Measurements from ENCODE around the gene TUBB3. TPM values are rescaled to one million over a fixed set of nuclear protein-coding genes. Genes with fewer than 3 reads are reported as not detected.

The TUBB3 gene
- total RNA-seq, 1 experiment from 2014 or later, result 47.0 TPM

Other genes starting within 250 kb of the TUBB3 start
- gene CDK10, start 236.7 kb upstream of the TUBB3 start, total RNA-seq (2014; rRNA removed; shearing (Covaris generic)), result 29.0 and 35.1 TPM in 2 replicates
- 6.0 and 7.2 TPM in 2 replicates for gene SPATA2L, start 221.6 kb upstream of the TUBB3 start, total RNA-seq (2014; rRNA removed; shearing (Covaris generic))
- gene VPS9D1, start 202.4 kb upstream of the TUBB3 start, total RNA-seq (2014; rRNA removed; shearing (Covaris generic)), result 2.2 and 2.5 TPM in 2 replicates
- gene ZNF276, start 201.8 kb upstream of the TUBB3 start, total RNA-seq (2014; rRNA removed; shearing (Covaris generic)), result 12.2 and 13.3 TPM in 2 replicates
- gene FANCA, start 106.7 kb upstream of the TUBB3 start, total RNA-seq (2014; rRNA removed; shearing (Covaris generic)), result 46.1 and 60.2 TPM in 2 replicates
- 1.5 and 2.7 TPM in 2 replicates for gene SPIRE2, start 94.9 kb upstream of the TUBB3 start, total RNA-seq (2014; rRNA removed; shearing (Covaris generic))
- gene TCF25, start 49.8 kb upstream of the TUBB3 start, total RNA-seq (2014; rRNA removed; shearing (Covaris generic)), result 60.0 and 65.9 TPM in 2 replicates
- gene MC1R, start 4.5 kb upstream of the TUBB3 start, total RNA-seq (2014; rRNA removed; shearing (Covaris generic)), result 1.6 and 1.7 TPM in 2 replicates
- gene DEF8, start 25.4 kb downstream of the TUBB3 start, total RNA-seq (2014; rRNA removed; shearing (Covaris generic)), result 44.0 and 49.2 TPM in 2 replicates
- gene DBNDD1, start 96.1 kb downstream of the TUBB3 start, total RNA-seq (2014; rRNA removed; shearing (Covaris generic)), result 13.5 and 14.4 TPM in 2 replicates
- not detected in 2 replicates for gene PRDM7, start 154.0 kb downstream of the TUBB3 start, total RNA-seq (2014; rRNA removed; shearing (Covaris generic))

Measured in SJCRH30 (cell line).